ENCODE data around the gene RAB11FIP2. TPM values are rescaled to one million over a fixed set of nuclear protein-coding genes. Genes with fewer than 3 reads are reported as not detected.

Gene RAB11FIP2
- total and polyA plus RNA-seq, 2 of the 8 experiments (the other 6 are each of a cell fraction or from before 2014, with no cell fraction given), result 3.1 to 12.7 TPM

GRCh38 chr10:117972168-117972837, 74.4 kb downstream of the RAB11FIP2 start:
- WGBS, 2 experiments (ENCODE audit: extremely low coverage in 1 of 2, insufficient coverage in 1 of 2, insufficient read length in 1 of 2, insufficient replicate concordance in 2 of 2, low coverage in 1 of 2, low lambda C conversion rate in 2 of 2, missing lambda C conversion rate in 1 of 2), result 93% methylated on average over 5 of the region's 5 CpGs; no CpG with 5 or more reads in 1 of the 2 experiments
- Histone ChIP-seq H3K9me3 (ENCODE audit: insufficient read depth in 2 of 2, low read depth in 1 of 2, low read length in 1 of 2) (no peaks in the 10 kb centered on the region; a peak in 1 of 4 replicates), H4K5ac (ENCODE audit: insufficient read length, low read depth, low read length) (no peak overlapping the region), H3K14ac (ENCODE audit: insufficient read length) (no peak overlapping the region), H2AFZ (ENCODE audit: low read length) (no peak overlapping the region), H3K4me1 (replicated peaks in 1 of 4; ENCODE audit: control insufficient read depth in 3 of 4, insufficient read depth in 4 of 4, low read length in 3 of 4) (peaks cover 0 to 6% (median 0%) of the 10 kb centered on the region in 4 experiments; a peak in 2 of 7 replicates), H3K4me2 (ENCODE audit: insufficient read depth in 1 of 2, low read depth in 2 of 2, low read length in 2 of 2) (no peak overlapping the region), H3K23ac (ENCODE audit: insufficient read length) (no peak overlapping the region), H3K9ac (replicated peaks in 1 of 4; ENCODE audit: extremely low read depth in 1 of 4, low read depth in 3 of 4, low read length in 3 of 4) (no peak overlapping the region), H2BK15ac (ENCODE audit: low read length) (no peak overlapping the region), H2BK120ac (replicated peaks; ENCODE audit: low read depth, low read length) (no peak overlapping the region), H3K79me1 (ENCODE audit: low read depth, low read length) (no peaks in the 10 kb centered on the region), H3K23me2 (ENCODE audit: low read depth, low read length) (no peaks in the 10 kb centered on the region), H2BK12ac (ENCODE audit: low read depth, low read length) (no peak overlapping the region), H3K27ac (ENCODE audit: low read depth, low read length) (no peak overlapping the region), H4K8ac (ENCODE audit: extremely low read depth, insufficient read depth, low read length) (no peak overlapping the region), H2BK20ac (ENCODE audit: low read length) (no peak overlapping the region), H3K79me2 (ENCODE audit: control insufficient read depth in 1 of 2, insufficient read depth in 2 of 2, low read length in 2 of 2) (no peaks in the 10 kb centered on the region), H4K91ac (replicated peaks; ENCODE audit: insufficient read length, low read length) (no peak overlapping the region), H4K20me1 (replicated peaks in 1 of 2; ENCODE audit: control insufficient read depth in 1 of 2, insufficient read depth in 2 of 2, low read length in 2 of 2) (no peaks in the 10 kb centered on the region), H3K4ac (replicated peaks; ENCODE audit: insufficient read length, low read depth, low read length) (no peak overlapping the region), H2AK5ac (ENCODE audit: low read depth, low read length) (no peak overlapping the region), H3K27me3 (replicated peaks in 1 of 4; ENCODE audit: control insufficient read depth in 3 of 4, extremely low read depth in 1 of 4, insufficient read depth in 3 of 4, low read length in 3 of 4) (no peaks in the 10 kb centered on the region), H3K56ac (replicated peaks; ENCODE audit: insufficient read length, low read depth, low read length) (no peak overlapping the region), H3K4me3 (ENCODE audit: extremely low read depth in 1 of 4, insufficient read depth in 2 of 4, low read depth in 3 of 4, low read length in 4 of 4) (no peak overlapping the region), H3K36me3 (ENCODE audit: control insufficient read depth in 2 of 4, insufficient read depth in 4 of 4, low read length in 3 of 4) (no peaks in the 10 kb centered on the region), H2BK5ac (ENCODE audit: low read depth, low read length) (no peak overlapping the region), H3K18ac (ENCODE audit: extremely low read depth, low read length) (no peak overlapping the region)
- ChIA-PET POLR2A (ENCODE audit: partially characterized antibody) (no interaction called here), CTCF (ENCODE audit: partially characterized antibody) (interaction anchor here (1.2 kb wide), 1 partner anchor 11 kb away, joined by 5 read pairs; no protein-coding TSS in a partner anchor)
- DNase-seq (ENCODE audit: low read depth in 1 of 2, low spot score in 2 of 2) (no peak), FAIRE-seq (no peak)
- TF ChIP-seq ATF3 (IDR thresholded peaks at IDR 0.05; ENCODE audit: insufficient read depth, low read depth, low read length), result no peak
- no peak for TF ChIP-seq CREB1 (IDR thresholded peaks at IDR 0.05)
- no peak for TF ChIP-seq ATF2 (IDR thresholded peaks at IDR 0.05; ENCODE audit: low read length)
- TF ChIP-seq BCL11A (IDR thresholded peaks at IDR 0.05; ENCODE audit: low read depth in 2 of 2, low read length in 2 of 2), result no peak
- no peak for TF ChIP-seq SAP30 (IDR thresholded peaks at IDR 0.05; ENCODE audit: insufficient read depth, insufficient replicate concordance, low read length)
- no peak for TF ChIP-seq TEAD4 (IDR thresholded peaks at IDR 0.05; ENCODE audit: low read depth, low read length)
- TF ChIP-seq SIN3A (conservative IDR thresholded peaks at IDR 0.05 in 1 of 2, IDR thresholded peaks at IDR 0.05 in 1 of 2; ENCODE audit: low read depth in 1 of 2, low read length in 2 of 2), result no peak
- no peak for TF ChIP-seq SUZ12 (IDR thresholded peaks at IDR 0.05; ENCODE audit: low read length)
- TF ChIP-seq EGR1 (IDR thresholded peaks at IDR 0.05; ENCODE audit: borderline replicate concordance, low read depth, low read length), result no peak
- no peak for TF ChIP-seq EZH2 (IDR thresholded peaks at IDR 0.05; ENCODE audit: low read depth, low read length, severe bottlenecking)
- no peak for TF ChIP-seq ASH2L (IDR thresholded peaks at IDR 0.05; ENCODE audit: low read length)
